GM12872 (cell line): Measurements from ENCODE around the gene RCHY1.

Experiments
- CTCF ChIP-seq: IDR thresholded peaks from 3 replicates; pipeline ENCODE4 v1.5.1; 2011; ENCODE audit warnings: low read depth, mild to moderate bottlenecking, low read length, moderate library complexity; ENCODE audit not compliant: insufficient read depth

RCHY1 gene

GRCh38 chr4:75514131-75514948 is at the start of gene RCHY1, which contains the start of gene THAP6:
Gene RCHY1 (minus strand): TSS chr4:75514403. CDS start chr4:75514286, 117 bp downstream.
Gene THAP6 (plus strand): TSS chr4:75514473. CDS start chr4:75515453, 980 bp downstream.
- TF ChIP-seq CTCF, result no peak

GRCh38 chr4:75561789-75562188 is 47.6 kb upstream of the RCHY1 start:
- TF ChIP-seq CTCF, result no peak

- TF ChIP-seq CTCF, result no peak
These were observed 43.5 kb upstream of the RCHY1 start for GRCh38 chr4:75557696-75558095.

- no peak for TF ChIP-seq CTCF
These were observed 41.3 kb upstream of the RCHY1 start, which contains the start of gene ODAPH for GRCh38 chr4:75555294-75556164. Gene ODAPH (plus strand): TSS chr4:75556066. CDS start chr4:75556083, 17 bp downstream.

- no peak for TF ChIP-seq CTCF
These were observed 38.2 kb upstream of the RCHY1 start for GRCh38 chr4:75552452-75552851.

GRCh38 chr4:75549019-75549418 is 34.8 kb upstream of the RCHY1 start:
- no peak for TF ChIP-seq CTCF
